GM19397 (cell line): ENCODE results near the gene REN.

Experiments used
- ATAC-seq: cut with Tn5 transposase; IDR thresholded peaks from one replicate; pipeline ENCODE4 v1.9.1; 2021; ENCODE audit warnings: mild to moderate bottlenecking, moderate library complexity; ENCODE audit not compliant: unreplicated experiment

The REN gene

GRCh38 chr1:204154568-204155255 is 11.4 kb downstream of the REN start:
- no peak for ATAC-seq

- ATAC-seq, result no peak
Measured at GRCh38 chr1:204153667-204154066, 12.5 kb downstream of the REN start.

GRCh38 chr1:204152310-204153044 is 13.7 kb downstream of the REN start:
- no peak for ATAC-seq

GRCh38 chr1:204151552-204152309 is 14.4 kb downstream of the REN start, which contains the start of gene ETNK2:
ETNK2 (minus strand) TSS chr1:204152044; CDS start chr1:204151852, 192 bp downstream.
- no peak for ATAC-seq

- no peak for ATAC-seq
Measured at GRCh38 chr1:204150702-204151551, 15.2 kb downstream of the REN start.

- no peak for ATAC-seq
Measured at GRCh38 chr1:204149635-204150565, 16.2 kb downstream of the REN start.

- no peak for ATAC-seq
Measured at GRCh38 chr1:204149107-204149506, 17.0 kb downstream of the REN start.

GRCh38 chr1:204147406-204148383 is 18.4 kb downstream of the REN start:
- ATAC-seq, result no peak

- no peak for ATAC-seq
Measured at GRCh38 chr1:204146965-204147364, 19.2 kb downstream of the REN start.

GRCh38 chr1:204146309-204146708 is 19.8 kb downstream of the REN start:
- ATAC-seq, result no peak

- no peak for ATAC-seq
Measured at GRCh38 chr1:204145033-204145504, 21.1 kb downstream of the REN start.

- ATAC-seq, result no peak
Measured at GRCh38 chr1:204143276-204144041, 22.7 kb downstream of the REN start.

GRCh38 chr1:204142032-204142974 is 23.8 kb downstream of the REN start:
- no peak for ATAC-seq

GRCh38 chr1:204141131-204141530 is 25.0 kb downstream of the REN start:
- ATAC-seq, result no peak

GRCh38 chr1:204139952-204140351 is 26.2 kb downstream of the REN start:
- no peak for ATAC-seq

GRCh38 chr1:204139088-204139487 is 27.0 kb downstream of the REN start:
- no peak for ATAC-seq
